Epithelial cell of proximal tubule (primary cell): ENCODE results near the gene RETN. TPM values are rescaled to one million over a fixed set of nuclear protein-coding genes. Genes with fewer than 3 reads are reported as not detected.

Experiments
- DNase-seq: peaks from one replicate; pipeline ENCODE4 v3.0.0-alpha.2; 2011; ENCODE audit warnings: low read depth
- H3K4me3 ChIP-seq: 2 replicates; pipeline ENCODE4 v1.5.1; 2011; ENCODE audit warnings: low read depth, mild to moderate bottlenecking, low read length
- total RNA-seq: library from RNA; depleted of rRNA; stranded (reverse); fragments of >200 nt; gene quantifications from 2 replicates; pipeline ENCODE4 v1.2.3, GENCODE V29; 2015
- TF ChIP-seq, protein P1 (sequence below): conservative IDR thresholded peaks from 2 replicates; pipeline ENCODE4 v1.5.1; 2012; ENCODE audit warnings: low read depth, mild to moderate bottlenecking, low read length

Gene RETN
- total RNA-seq, 1 donor from 2014 or later = not detected

DNA sequence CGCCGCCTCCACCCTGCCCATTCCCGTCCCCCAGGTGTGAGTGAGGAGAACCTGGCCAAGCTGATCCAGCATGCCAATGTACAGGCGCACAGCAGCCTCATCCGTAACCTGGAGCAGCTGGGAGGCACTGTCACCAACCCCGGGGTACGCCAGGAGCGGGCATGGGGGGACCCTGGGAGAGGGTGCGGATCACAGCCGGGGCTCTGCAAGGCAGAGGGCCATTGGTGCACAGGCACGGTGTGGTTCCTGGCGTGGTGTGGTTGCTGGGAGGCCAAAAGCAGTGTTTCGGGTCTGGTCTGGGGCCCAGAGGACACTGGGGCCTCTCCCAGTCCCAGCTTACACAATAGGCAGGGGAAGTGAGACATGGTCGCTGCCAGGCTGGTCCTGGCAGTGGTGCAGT lies 23.7 kb upstream of the RETN start:
- TF ChIP-seq, protein P1, sequence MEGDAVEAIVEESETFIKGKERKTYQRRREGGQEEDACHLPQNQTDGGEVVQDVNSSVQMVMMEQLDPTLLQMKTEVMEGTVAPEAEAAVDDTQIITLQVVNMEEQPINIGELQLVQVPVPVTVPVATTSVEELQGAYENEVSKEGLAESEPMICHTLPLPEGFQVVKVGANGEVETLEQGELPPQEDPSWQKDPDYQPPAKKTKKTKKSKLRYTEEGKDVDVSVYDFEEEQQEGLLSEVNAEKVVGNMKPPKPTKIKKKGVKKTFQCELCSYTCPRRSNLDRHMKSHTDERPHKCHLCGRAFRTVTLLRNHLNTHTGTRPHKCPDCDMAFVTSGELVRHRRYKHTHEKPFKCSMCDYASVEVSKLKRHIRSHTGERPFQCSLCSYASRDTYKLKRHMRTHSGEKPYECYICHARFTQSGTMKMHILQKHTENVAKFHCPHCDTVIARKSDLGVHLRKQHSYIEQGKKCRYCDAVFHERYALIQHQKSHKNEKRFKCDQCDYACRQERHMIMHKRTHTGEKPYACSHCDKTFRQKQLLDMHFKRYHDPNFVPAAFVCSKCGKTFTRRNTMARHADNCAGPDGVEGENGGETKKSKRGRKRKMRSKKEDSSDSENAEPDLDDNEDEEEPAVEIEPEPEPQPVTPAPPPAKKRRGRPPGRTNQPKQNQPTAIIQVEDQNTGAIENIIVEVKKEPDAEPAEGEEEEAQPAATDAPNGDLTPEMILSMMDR = no peak
- DNase-seq = no peak
- no peak overlapping the region for H3K4me3 ChIP-seq

DNA sequence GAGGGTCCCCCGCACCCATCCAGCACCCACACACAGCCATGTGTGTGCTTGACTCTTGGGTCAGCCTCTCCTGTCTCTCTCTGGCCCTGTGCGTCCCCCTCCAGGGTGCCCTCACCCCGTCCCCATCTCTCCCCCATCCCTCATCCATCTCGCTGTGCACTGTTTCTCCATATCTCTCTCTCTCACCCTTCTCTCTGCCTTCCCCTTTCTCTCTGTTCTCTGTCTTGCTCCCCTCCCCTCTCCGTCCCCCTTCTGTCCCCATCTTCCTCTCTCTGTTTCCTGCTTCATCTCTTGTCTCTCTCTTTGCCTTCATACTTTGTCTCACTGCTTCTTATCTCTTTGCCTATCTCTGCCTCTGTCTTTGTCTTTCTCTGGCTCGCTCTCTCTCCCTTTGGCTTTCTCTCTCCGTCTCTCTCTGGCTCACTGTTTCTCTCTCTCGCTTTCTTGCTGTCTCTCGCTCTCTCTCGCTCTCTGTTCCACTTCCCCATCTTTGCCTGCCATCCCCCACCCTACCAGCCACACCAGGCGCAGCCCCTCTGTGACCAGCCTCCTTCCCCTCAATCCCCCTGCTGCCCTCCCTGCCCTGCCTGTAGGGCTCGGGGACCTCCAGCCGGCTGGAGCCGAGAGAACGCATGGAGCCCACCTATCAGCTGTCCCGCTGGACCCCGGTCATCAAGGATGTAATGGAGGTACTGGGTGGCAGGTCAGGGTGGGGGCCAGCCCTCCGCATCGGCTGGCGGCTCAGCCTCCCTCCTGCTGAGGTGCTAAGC lies 23.0 kb upstream of the RETN start:
- no peak overlapping the region for H3K4me3 ChIP-seq
- TF ChIP-seq, protein P1 = no peak
- no peak for DNase-seq

DNA sequence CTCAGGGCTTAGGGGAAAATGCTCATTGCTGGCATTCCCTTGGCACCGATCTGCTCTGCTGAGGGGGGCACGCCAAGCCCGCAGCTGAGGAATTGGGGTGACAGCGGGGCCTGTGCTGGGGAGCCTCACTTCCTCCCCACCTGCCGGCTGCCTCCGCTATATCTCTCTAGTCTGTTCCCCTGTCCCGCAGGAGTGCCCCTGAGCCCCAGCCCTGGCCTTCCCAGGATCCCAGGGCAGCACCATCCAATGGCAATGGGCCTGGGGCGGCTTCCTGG lies 22.5 kb upstream of the RETN start:
- TF ChIP-seq, protein P1 = no peak
- no peak for DNase-seq

DNA sequence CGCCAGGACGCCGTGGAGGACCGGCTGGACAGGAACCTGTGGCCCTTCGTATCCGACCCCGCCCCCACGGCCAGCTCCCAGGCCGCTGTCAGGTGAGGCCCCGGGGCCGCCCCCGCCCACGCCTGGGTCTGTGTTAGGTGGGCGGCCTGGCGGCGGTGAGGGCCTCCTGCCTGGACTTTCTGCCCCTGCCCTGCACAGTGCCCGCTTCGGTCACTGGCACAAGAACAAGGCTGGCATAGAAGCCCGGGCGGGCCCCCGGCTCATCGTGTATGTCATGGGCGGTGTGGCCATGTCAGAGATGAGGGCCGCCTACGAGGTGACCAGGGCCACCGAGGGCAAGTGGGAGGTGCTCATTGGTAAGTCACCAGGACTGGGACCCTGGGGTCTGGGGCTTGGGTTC lies 21.7 kb upstream of the RETN start:
- TF ChIP-seq, protein P1 = no peak
- no peak for DNase-seq

More for the DNA sequence above, 22.5 kb upstream of the RETN start:
- H3K4me3 ChIP-seq = no peak overlapping the region

DNA sequence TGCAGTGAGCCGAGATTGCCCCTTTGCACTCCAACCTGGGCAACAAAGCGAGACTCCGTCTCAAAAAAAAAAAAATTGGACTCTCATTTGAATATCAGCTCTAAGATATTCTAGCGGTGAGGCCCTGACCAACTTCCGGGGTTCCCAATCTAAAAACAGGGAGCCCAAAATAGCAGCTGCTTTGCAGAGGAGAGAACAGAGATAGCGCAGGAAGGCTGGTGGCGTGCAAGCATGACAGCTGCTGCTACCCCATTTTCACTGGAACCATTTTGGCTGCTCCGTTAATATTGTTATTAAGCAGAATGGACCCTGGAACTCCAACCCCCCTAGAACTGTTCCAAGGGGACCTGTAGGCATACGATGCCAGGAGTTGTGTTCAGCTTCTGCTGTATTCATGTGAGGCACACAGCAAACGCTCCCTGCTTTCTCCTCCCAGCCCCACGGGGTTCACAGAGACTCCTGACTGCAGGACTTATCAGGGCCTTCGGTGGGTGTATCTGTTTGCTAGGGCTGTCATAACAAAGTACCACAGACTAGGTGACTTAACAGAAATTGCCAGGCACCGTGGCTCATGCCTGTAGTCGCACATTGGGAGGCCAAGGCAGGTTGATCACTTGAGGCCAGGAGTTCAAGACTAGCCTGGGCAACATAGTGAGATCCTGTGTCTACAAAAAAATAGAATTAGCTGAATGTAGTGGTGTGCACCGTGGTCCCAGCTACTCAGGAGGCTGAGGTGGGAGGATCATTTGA lies 20.4 kb upstream of the RETN start:
- no peak overlapping the region for H3K4me3 ChIP-seq
- no peak for DNase-seq
- TF ChIP-seq, protein P1 = no peak

More for the DNA sequence above, 21.7 kb upstream of the RETN start:
- no peak overlapping the region for H3K4me3 ChIP-seq

DNA sequence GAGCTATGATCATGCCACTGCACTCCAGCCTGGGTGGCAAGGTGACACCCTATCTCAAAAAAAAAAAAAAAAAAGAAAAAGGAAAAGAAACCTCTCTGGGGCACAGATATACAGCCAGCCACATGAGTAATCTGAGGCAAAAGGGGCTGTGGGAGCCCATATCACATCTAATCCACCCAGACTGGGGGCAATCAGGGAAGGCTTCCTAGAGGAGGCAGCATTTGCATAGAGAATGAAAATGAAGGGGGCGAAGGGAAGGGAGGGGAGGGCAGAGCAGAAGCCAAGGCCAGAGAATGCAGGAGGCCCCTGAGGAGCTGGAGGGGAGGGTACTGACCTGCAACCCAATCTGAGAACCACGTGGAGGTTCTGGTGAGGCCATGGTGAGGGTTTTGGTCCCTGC lies 18.7 kb upstream of the RETN start:
- H3K4me3 ChIP-seq = no peak overlapping the region
- TF ChIP-seq, protein P1 = no peak
- DNase-seq = no peak
